Activated B cell treated with CpG ODN at 0.5 μM for 24 hours (primary cell): ENCODE data around the gene PIK3CD. TPM values are rescaled to one million over a fixed set of nuclear protein-coding genes. Genes with fewer than 3 reads are reported as not detected.

Source experiments
- ATAC-seq: fragments of 200-7000 bp; cut with Tn5 transposase; one replicate; pipeline ENCODE4 v1.10.0; 2021; ENCODE audit warnings: low read depth, mild to moderate bottlenecking, moderate library complexity
- CTCF ChIA-PET: fragments of 350-600 bp; sonication (Branson Sonifier 250); formaldehyde crosslinking; loops from one replicate; lab custom pipeline; 2021; ENCODE audit warnings: antibody characterized with exemption; lab: Charles Lee
- POLR2A ChIA-PET: fragments of 350-600 bp; sonication (Branson Sonifier 250); formaldehyde crosslinking; loops from one replicate; lab custom pipeline; 2021; ENCODE audit warnings: antibody characterized with exemption; lab: Charles Lee
- DNase-seq: peaks from one replicate; pipeline ENCODE4 v3.0.0; 2022
- H3K27ac Mint-ChIP-seq: one replicate; pipeline ENCODE4 v1.8.0; 2020; ENCODE audit warnings: mixed read lengths
- H3K27me3 Mint-ChIP-seq: one replicate; pipeline ENCODE4 v1.8.0; 2021; ENCODE audit warnings: mixed read lengths
- H3K36me3 Mint-ChIP-seq: one replicate; pipeline ENCODE4 v1.8.0; 2021; ENCODE audit warnings: low read depth, mixed read lengths
- H3K4me1 Mint-ChIP-seq: one replicate; pipeline ENCODE4 v1.8.0; 2021; ENCODE audit warnings: mixed read lengths
- H3K4me3 Mint-ChIP-seq: one replicate; pipeline ENCODE4 v1.8.0; 2020; ENCODE audit warnings: mild to moderate bottlenecking, mixed read lengths
- H3K9me3 Mint-ChIP-seq: one replicate; pipeline ENCODE4 v1.8.0; 2020; ENCODE audit warnings: mixed read lengths
- CTCF ChIP-seq: fragments of 200-600 bp; IDR thresholded peaks from one replicate; pipeline ENCODE4 v1.8.0; 2022; ENCODE audit warnings: antibody characterized with exemption, mild to moderate bottlenecking
- intact Hi-C: fragments of 100-400 bp; cut with micrococcal nuclease; formaldehyde crosslinking; loops from one replicate; pipeline ENCODE4 v1.15.1; 2024
- total RNA-seq: library from RNA; stranded (reverse); gene quantifications from 2 replicates; pipeline ENCODE4 v1.2.3, GENCODE V29; 2022

PIK3CD gene
- total RNA-seq, 1 donor from 2014 or later = 265 TPM

GRCh38 chr1:9774712-9775679, 123.5 kb downstream of the PIK3CD start:
- Mint-ChIP-seq H3K36me3 (peaks cover 26% of the 10 kb centered on the region), H3K4me1 (peaks cover 2% of the 10 kb centered on the region), H3K27me3 (no peaks in the 10 kb centered on the region), H3K9me3 (no peaks in the 10 kb centered on the region), H3K4me3 (no peak overlapping the region), H3K27ac (no peak overlapping the region)
- intact Hi-C loops = loop anchor here (1.0 kb wide), 1 partner anchor 15 kb away; no protein-coding TSS in a partner anchor
- TF ChIP-seq CTCF = no peak
- ATAC-seq (no peak), DNase-seq (no peak)
- ChIA-PET CTCF (no interaction called here), POLR2A (no interaction called here)

- POLR2A ChIA-PET = no interaction called here
- no peak overlapping the region for H3K27ac Mint-ChIP-seq
- intact Hi-C loops = no loop called here
Measured at GRCh38 chr1:9776685-9777084, 125.2 kb downstream of the PIK3CD start.

More at GRCh38 chr1:9776685-9777084, 125.2 kb downstream of the PIK3CD start:
- ATAC-seq (no peak), DNase-seq (no peak)
- Mint-ChIP-seq H3K9me3 (no peaks in the 10 kb centered on the region), H3K27me3 (no peaks in the 10 kb centered on the region), H3K4me1 (peaks cover 2% of the 10 kb centered on the region), H3K36me3 (peaks cover 21% of the 10 kb centered on the region), H3K4me3 (no peak overlapping the region)
- CTCF ChIA-PET = no interaction called here
- no peak for TF ChIP-seq CTCF

Other genes with a start within 250 kb of the PIK3CD start
- 6.5 and 7.5 TPM in 2 replicates for gene SLC25A33, start 112.3 kb upstream of the PIK3CD start, total RNA-seq
- gene TMEM201, start 62.8 kb upstream of the PIK3CD start, total RNA-seq = 8.1 and 9.4 TPM in 2 replicates
- gene CLSTN1, start 172.2 kb downstream of the PIK3CD start, total RNA-seq = 50.7 and 52.2 TPM in 2 replicates